Loucy (cell line): ENCODE measurements around the gene JPH4.

Source experiments
- EZH2phosphoT487 ChIP-seq: fragments of 200-600 bp; IDR thresholded peaks from 2 replicates; pipeline ENCODE4 v1.6.1; 2018; ENCODE audit warnings: antibody characterized with exemption, mild to moderate bottlenecking, moderate library complexity, borderline replicate concordance
- TF ChIP-seq, protein P1 (sequence below): fragments of 200-600 bp; sonication (generic); conservative IDR thresholded peaks from 2 replicates; pipeline ENCODE4 v1.5.1; 2014; ENCODE audit warnings: mild to moderate bottlenecking, antibody characterized with exemption, low read length

DNA sequence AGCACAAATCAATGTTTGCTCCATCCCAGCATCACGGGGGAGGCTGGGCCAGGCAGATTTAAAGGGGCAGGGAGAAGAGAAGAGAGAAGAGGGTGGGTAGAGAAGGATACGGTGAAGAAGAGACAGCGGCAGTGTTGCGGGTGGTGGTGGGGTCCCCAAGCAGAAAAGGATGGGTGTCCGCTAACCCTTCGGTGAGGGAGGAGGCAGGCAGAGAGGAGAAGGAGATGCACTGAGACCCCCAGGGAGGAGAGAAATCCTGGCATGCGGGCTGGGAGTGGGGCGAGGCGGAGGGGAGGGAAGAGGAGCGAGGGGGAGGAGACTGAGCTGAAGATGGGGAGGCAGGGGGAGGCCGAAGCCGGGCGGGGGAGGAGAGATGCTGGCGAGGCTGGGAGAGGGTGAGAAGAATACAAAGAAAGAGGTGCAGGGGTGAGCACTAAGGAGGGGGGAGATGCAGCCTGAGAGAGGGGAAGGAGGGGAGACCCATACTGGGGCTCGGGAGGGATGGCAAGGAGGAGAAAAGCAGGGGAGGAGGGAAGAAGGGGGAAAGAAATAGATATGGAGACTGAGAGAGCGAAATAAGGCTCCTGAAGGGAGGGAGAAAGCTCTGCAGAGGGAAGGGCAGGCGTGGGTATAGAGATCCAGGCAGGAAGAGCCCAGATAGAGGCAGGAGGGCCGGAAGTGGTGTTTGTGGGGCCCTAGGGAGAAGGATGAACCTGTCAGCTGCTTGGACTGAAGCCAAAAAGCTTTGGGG is at the start of gene JPH4:
- TF ChIP-seq, protein P1, sequence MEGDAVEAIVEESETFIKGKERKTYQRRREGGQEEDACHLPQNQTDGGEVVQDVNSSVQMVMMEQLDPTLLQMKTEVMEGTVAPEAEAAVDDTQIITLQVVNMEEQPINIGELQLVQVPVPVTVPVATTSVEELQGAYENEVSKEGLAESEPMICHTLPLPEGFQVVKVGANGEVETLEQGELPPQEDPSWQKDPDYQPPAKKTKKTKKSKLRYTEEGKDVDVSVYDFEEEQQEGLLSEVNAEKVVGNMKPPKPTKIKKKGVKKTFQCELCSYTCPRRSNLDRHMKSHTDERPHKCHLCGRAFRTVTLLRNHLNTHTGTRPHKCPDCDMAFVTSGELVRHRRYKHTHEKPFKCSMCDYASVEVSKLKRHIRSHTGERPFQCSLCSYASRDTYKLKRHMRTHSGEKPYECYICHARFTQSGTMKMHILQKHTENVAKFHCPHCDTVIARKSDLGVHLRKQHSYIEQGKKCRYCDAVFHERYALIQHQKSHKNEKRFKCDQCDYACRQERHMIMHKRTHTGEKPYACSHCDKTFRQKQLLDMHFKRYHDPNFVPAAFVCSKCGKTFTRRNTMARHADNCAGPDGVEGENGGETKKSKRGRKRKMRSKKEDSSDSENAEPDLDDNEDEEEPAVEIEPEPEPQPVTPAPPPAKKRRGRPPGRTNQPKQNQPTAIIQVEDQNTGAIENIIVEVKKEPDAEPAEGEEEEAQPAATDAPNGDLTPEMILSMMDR: no peak
- TF ChIP-seq EZH2phosphoT487: no peak
